Measurements from ENCODE around the gene PIK3C2A.

DNA sequence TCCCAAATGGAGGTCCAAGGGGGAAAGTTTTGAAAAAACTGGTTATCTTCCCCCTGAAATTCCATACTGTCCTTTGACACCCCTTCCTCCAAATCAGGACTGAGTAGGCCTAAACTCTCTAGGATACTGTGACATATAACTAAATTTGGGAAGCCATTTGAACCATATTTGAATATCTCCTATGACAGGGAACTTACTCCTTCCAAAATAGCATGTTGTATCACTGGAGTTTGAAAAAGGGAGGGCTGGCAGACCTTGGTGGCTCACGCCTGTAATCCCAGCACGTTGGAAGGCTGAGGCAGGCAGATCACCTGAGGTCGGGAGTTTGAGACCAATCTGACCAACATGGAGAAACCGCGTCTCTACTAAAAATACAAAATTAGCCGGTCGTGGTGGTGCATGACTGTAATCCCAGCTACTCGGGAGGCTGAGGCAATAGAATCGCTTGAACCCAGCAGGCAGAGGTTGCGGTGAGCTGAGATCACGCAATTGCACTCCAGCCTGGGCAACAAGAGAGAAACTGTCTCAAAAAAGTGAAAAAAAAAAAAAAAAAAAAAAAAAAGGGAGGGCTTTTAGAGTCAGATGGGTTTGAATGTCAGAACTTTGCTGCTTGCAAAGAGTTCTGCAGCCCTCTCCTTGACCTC is 42.4 kb downstream of the PIK3C2A start:
- TF ChIP-seq, protein P1, sequence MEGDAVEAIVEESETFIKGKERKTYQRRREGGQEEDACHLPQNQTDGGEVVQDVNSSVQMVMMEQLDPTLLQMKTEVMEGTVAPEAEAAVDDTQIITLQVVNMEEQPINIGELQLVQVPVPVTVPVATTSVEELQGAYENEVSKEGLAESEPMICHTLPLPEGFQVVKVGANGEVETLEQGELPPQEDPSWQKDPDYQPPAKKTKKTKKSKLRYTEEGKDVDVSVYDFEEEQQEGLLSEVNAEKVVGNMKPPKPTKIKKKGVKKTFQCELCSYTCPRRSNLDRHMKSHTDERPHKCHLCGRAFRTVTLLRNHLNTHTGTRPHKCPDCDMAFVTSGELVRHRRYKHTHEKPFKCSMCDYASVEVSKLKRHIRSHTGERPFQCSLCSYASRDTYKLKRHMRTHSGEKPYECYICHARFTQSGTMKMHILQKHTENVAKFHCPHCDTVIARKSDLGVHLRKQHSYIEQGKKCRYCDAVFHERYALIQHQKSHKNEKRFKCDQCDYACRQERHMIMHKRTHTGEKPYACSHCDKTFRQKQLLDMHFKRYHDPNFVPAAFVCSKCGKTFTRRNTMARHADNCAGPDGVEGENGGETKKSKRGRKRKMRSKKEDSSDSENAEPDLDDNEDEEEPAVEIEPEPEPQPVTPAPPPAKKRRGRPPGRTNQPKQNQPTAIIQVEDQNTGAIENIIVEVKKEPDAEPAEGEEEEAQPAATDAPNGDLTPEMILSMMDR (conservative IDR thresholded peaks at IDR 0.05 in 1 of 2, IDR thresholded peaks at IDR 0.05 in 1 of 2; ENCODE audit: extremely low read depth in 1 of 2, insufficient read depth in 1 of 2, low read depth in 1 of 2, low read length in 2 of 2), result no peak
- TF ChIP-seq EZH2 (IDR thresholded peaks at IDR 0.05; ENCODE audit: borderline replicate concordance, low read length), result no peak
